Calu3 (cell line): Measurements from ENCODE around the gene UBE2J1. TPM values are rescaled to one million over a fixed set of nuclear protein-coding genes. Genes with fewer than 3 reads are reported as not detected.
"Not testable (repeated sequence)": the region's sequence is repeated elsewhere in the genome, so short reads cannot be mapped to it uniquely, and the experiment has no call there.

Source experiments
- BruUV-seq: library from RNA; stranded (reverse); fragments of 400-500 nt; replicated peaks from 2 replicates; lab custom pipeline; 2021; lab: Mats Ljungman, UMichigan
- CTCF ChIA-PET: fragments of 300-600 bp; sonication (Branson Sonifier 250); formaldehyde crosslinking; loops from one replicate; lab custom pipeline; 2022; ENCODE audit warnings: antibody characterized with exemption; lab: Charles Lee
- DNase-seq: peaks from one replicate; pipeline ENCODE4 v3.0.0; 2022
- H3K27ac Mint-ChIP-seq: one replicate; pipeline ENCODE4 v1.8.0; 2022; ENCODE audit warnings: mixed read lengths; ENCODE audit not compliant: unreplicated experiment
- H3K27me3 Mint-ChIP-seq: one replicate; pipeline ENCODE4 v1.8.0; 2022; ENCODE audit warnings: mixed read lengths; ENCODE audit not compliant: unreplicated experiment
- H3K36me3 Mint-ChIP-seq: one replicate; pipeline ENCODE4 v1.8.0; 2022; ENCODE audit warnings: mild to moderate bottlenecking, moderate library complexity, mixed read lengths; ENCODE audit not compliant: insufficient read depth, unreplicated experiment
- H3K4me1 Mint-ChIP-seq: one replicate; pipeline ENCODE4 v1.8.0; 2022; ENCODE audit warnings: mild to moderate bottlenecking, low read depth, mixed read lengths; ENCODE audit not compliant: unreplicated experiment
- H3K4me3 Mint-ChIP-seq: one replicate; pipeline ENCODE4 v1.8.0; 2022; ENCODE audit warnings: mild to moderate bottlenecking, low read depth, moderate library complexity, mixed read lengths; ENCODE audit not compliant: unreplicated experiment
- H3K9me3 Mint-ChIP-seq: one replicate; pipeline ENCODE4 v1.8.0; 2022; ENCODE audit warnings: low read depth, mixed read lengths; ENCODE audit not compliant: unreplicated experiment
- intact Hi-C: fragments of 100-400 bp; cut with micrococcal nuclease; formaldehyde crosslinking; loops from one replicate; pipeline ENCODE4 v1.10.0; 2022; ENCODE audit not compliant: unreplicated experiment
- total RNA-seq: library from RNA; stranded (reverse); gene quantifications from 2 replicates; pipeline ENCODE4 v1.2.3, GENCODE V29; 2022
- TF ChIP-seq, protein P1 (sequence below): fragments of 200-600 bp; IDR thresholded peaks from one replicate; pipeline ENCODE4 v1.8.0; 2022; ENCODE audit warnings: antibody characterized with exemption; ENCODE audit not compliant: unreplicated experiment

The UBE2J1 gene
- total RNA-seq, 1 experiment from 2014 or later = 18.7 TPM

DNA sequence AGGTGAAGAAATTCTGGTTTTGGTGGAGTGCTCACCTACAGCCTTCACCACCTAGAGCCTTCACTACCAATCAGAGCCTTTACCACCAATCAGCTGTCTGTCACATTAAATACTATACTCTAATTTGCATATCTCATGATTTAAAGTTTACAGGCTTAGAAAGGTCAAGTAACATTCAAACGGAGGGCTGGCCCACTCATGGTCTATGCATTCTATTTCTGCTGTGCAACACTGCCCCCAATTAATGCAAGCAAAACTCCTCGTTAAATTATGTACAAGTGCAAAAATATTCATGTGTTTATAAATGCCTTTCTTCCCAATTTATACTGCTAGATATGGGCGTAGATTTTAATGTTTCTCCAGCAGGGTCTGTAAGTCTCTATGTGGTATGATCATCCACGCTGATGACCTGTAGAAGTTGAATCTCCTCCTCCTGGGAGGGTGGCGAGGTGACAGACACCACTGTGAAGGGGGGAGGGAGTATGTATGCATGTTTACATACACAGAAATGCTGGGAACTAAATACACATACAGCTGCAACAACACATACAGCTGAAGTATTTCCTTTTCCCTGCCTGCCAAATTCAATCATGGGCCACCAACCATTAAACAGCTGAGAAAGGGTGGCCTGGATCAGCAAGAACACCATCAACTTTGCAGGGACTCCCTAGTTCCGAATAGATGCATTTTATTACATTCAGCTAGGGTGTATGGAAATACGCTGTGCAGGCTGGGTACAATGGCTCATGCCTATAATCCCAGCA, 46.4 kb upstream of the UBE2J1 start:
- intact Hi-C loops = no loop called here
- Mint-ChIP-seq H3K27me3 (peaks cover 7% of the 10 kb centered on the region), H3K4me3 (no peak overlapping the region), H3K27ac (no peak overlapping the region), H3K4me1 (peaks cover 8% of the 10 kb centered on the region), H3K36me3 (no peaks in the 10 kb centered on the region), H3K9me3 (no peaks in the 10 kb centered on the region)
- no peak for DNase-seq
- BruUV-seq = no TSS peak
- CTCF ChIA-PET = no interaction called here
- TF ChIP-seq, protein P1, sequence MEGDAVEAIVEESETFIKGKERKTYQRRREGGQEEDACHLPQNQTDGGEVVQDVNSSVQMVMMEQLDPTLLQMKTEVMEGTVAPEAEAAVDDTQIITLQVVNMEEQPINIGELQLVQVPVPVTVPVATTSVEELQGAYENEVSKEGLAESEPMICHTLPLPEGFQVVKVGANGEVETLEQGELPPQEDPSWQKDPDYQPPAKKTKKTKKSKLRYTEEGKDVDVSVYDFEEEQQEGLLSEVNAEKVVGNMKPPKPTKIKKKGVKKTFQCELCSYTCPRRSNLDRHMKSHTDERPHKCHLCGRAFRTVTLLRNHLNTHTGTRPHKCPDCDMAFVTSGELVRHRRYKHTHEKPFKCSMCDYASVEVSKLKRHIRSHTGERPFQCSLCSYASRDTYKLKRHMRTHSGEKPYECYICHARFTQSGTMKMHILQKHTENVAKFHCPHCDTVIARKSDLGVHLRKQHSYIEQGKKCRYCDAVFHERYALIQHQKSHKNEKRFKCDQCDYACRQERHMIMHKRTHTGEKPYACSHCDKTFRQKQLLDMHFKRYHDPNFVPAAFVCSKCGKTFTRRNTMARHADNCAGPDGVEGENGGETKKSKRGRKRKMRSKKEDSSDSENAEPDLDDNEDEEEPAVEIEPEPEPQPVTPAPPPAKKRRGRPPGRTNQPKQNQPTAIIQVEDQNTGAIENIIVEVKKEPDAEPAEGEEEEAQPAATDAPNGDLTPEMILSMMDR = no peak

GRCh38 chr6:89397884-89398283, 45.4 kb upstream of the UBE2J1 start:
- H3K27ac Mint-ChIP-seq, H3K4me3 Mint-ChIP-seq, intact Hi-C loops, BruUV-seq, H3K4me1 Mint-ChIP-seq, H3K9me3 Mint-ChIP-seq, CTCF ChIA-PET, DNase-seq, H3K36me3 Mint-ChIP-seq: not testable (repeated sequence)
- peaks cover 18% of the 10 kb centered on the region for H3K27me3 Mint-ChIP-seq

- H3K27ac Mint-ChIP-seq = no peak overlapping the region
- peaks cover 3% of the 10 kb centered on the region for H3K9me3 Mint-ChIP-seq
- DNase-seq = no peak
- H3K36me3 Mint-ChIP-seq = no peaks in the 10 kb centered on the region
- intact Hi-C loops = no loop called here
- H3K27me3 Mint-ChIP-seq = peaks cover 22% of the 10 kb centered on the region
- H3K4me3 Mint-ChIP-seq = no peak overlapping the region
- BruUV-seq = no TSS peak
- TF ChIP-seq, protein P1 = no peak
- CTCF ChIA-PET = no interaction called here
- H3K4me1 Mint-ChIP-seq = no peaks in the 10 kb centered on the region
Observed at GRCh38 chr6:89393659-89394058, 41.1 kb upstream of the UBE2J1 start.

GRCh38 chr6:89392823-89393222, 40.3 kb upstream of the UBE2J1 start:
- DNase-seq = no peak
- Mint-ChIP-seq H3K9me3 (peaks cover 3% of the 10 kb centered on the region), H3K4me3 (no peak overlapping the region), H3K36me3 (no peaks in the 10 kb centered on the region), H3K27me3 (peaks cover 22% of the 10 kb centered on the region), H3K27ac (no peak overlapping the region), H3K4me1 (no peaks in the 10 kb centered on the region)
- BruUV-seq = no TSS peak
- CTCF ChIA-PET = interaction anchor here (0.8 kb wide), 1 partner anchor 14 kb away, joined by 3 read pairs; no protein-coding TSS in a partner anchor
- intact Hi-C loops = no loop called here
- TF ChIP-seq, protein P1 = no peak

DNA sequence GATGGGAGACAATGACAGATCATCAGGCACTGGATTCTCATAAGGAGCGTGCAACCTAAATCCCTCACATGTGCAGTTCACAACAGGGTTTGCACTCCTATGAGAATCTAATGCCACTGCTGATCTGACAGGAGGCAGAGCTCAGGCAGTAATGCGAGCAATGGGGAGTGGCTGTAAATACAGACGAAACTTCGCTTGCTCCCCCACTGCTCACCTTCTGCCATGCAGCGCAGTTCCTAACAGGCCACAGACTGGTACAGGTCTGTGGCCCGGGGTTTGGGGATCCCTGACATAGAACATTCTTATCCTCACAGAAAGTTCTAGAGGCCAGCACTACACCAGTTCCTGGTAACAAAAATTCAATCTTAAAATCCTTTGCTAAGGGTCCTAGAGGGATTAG, 36.3 kb upstream of the UBE2J1 start:
- TF ChIP-seq, protein P1 = no peak
- intact Hi-C loops = no loop called here

More for the DNA sequence above, 36.3 kb upstream of the UBE2J1 start:
- peaks cover 3% of the 10 kb centered on the region for H3K9me3 Mint-ChIP-seq
- H3K4me1 Mint-ChIP-seq = peaks cover 7% of the 10 kb centered on the region
- no peak overlapping the region for H3K27ac Mint-ChIP-seq
- CTCF ChIA-PET = no interaction called here
- H3K4me3 Mint-ChIP-seq = no peak overlapping the region
- peaks cover 14% of the 10 kb centered on the region for H3K27me3 Mint-ChIP-seq
- no peak for DNase-seq
- BruUV-seq = no TSS peak
- H3K36me3 Mint-ChIP-seq = no peaks in the 10 kb centered on the region
